Natural killer cell (primary cell): ENCODE measurements around the gene BCAS3. TPM values are rescaled to one million over a fixed set of nuclear protein-coding genes. Genes with fewer than 3 reads are reported as not detected.

Experiments
- ATAC-seq, 3 donors: fragments of 150-1000 bp in 2 of 3; fragments of 200-7000 bp in 1 of 3; cut with Tn5 transposase; 1 replicate in 1 of 3; 2 replicates in 2 of 3; pipeline ENCODE4 v1.10.0; 2021; ENCODE audit warnings: mild to moderate bottlenecking in 2 of 3, moderate library complexity in 2 of 3
- DNase-seq, 2 donors: peaks; one replicate each; pipeline versions ENCODE4 v3.0.0 to v3.0.0-alpha.2; 2013 to 2021; ENCODE audit warnings: mixed read lengths in 1 of 2
- H3K27ac ChIP-seq: one replicate; pipeline ENCODE4 v1.5.1; 2013; ENCODE audit warnings: mild to moderate bottlenecking, low read length
- H3K27me3 ChIP-seq: one replicate; pipeline ENCODE4 v1.6.1; 2013; ENCODE audit warnings: low read length; ENCODE audit not compliant: control insufficient read depth, insufficient read depth
- H3K36me3 ChIP-seq: one replicate; pipeline ENCODE4 v1.6.1; 2013; ENCODE audit warnings: low read length; ENCODE audit not compliant: control insufficient read depth, insufficient read depth
- H3K4me1 ChIP-seq: one replicate; pipeline ENCODE4 v1.6.1; 2013; ENCODE audit warnings: low read length; ENCODE audit not compliant: control insufficient read depth, insufficient read depth
- H3K4me3 ChIP-seq: one replicate; pipeline ENCODE4 v1.5.1; 2013; ENCODE audit warnings: low read length
- H3K9me3 ChIP-seq: one replicate; pipeline ENCODE4 v1.6.1; 2013; ENCODE audit warnings: low read length; ENCODE audit not compliant: control insufficient read depth, insufficient read depth
- H3K27ac Mint-ChIP-seq, 2 donors: one replicate each; pipeline ENCODE4 v1.8.0; 2022; ENCODE audit warnings: mild to moderate bottlenecking in 2 of 2, mixed read lengths in 2 of 2, moderate library complexity in 1 of 2
- H3K27me3 Mint-ChIP-seq, 2 donors: one replicate each; pipeline ENCODE4 v1.8.0; 2022; ENCODE audit warnings: low read depth in 2 of 2, mixed read lengths in 2 of 2
- H3K36me3 Mint-ChIP-seq: one replicate; pipeline ENCODE4 v1.8.0; 2022; ENCODE audit warnings: mixed read lengths
- H3K4me1 Mint-ChIP-seq, 2 donors: one replicate each; pipeline ENCODE4 v1.8.0; 2022; ENCODE audit warnings: mixed read lengths in 2 of 2
- H3K4me3 Mint-ChIP-seq: one replicate; pipeline ENCODE4 v1.8.0; 2022; ENCODE audit warnings: mild to moderate bottlenecking, moderate library complexity, mixed read lengths
- H3K9me3 Mint-ChIP-seq, 2 donors: one replicate each; pipeline ENCODE4 v1.8.0; 2022; ENCODE audit warnings: mixed read lengths in 2 of 2
- WGBS: methylation state at CpG from one replicate; pipeline ENCODE4 v1.1.7; 2013; ENCODE audit warnings: missing lambda C conversion rate; ENCODE audit not compliant: insufficient coverage; 5-methylcytosine and 5-hydroxymethylcytosine counted together
- intact Hi-C: fragments of 100-400 bp; cut with micrococcal nuclease; formaldehyde crosslinking; loops from one replicate; pipeline ENCODE4 v1.14.2; 2022
- total RNA-seq, 4 donors: library from RNA; stranded (reverse); fragments of 120-200 nt in 1 of 4; gene quantifications; one replicate each; pipeline versions ENCODE4 v1.2.3 to v1.2.4, GENCODE V29; 2013 to 2022
- TF ChIP-seq, protein P1 (sequence below): fragments of 200-600 bp; IDR thresholded peaks from one replicate; pipeline ENCODE4 v1.8.0; 2022; ENCODE audit warnings: antibody characterized with exemption

BCAS3 gene
- total RNA-seq, 3 donors from 2014 or later (not counting 1 experiment from before 2014, with no cell fraction given) = 60.5 to 87.8 (median 72.0) TPM

GRCh38 chr17:61366076-61366714, 688.5 kb downstream of the BCAS3 start:
- ATAC-seq (no peak), DNase-seq (no peak)
- Histone ChIP-seq H3K36me3 (peaks cover 2% of the 10 kb centered on the region), H3K27ac (no peak overlapping the region), H3K27me3 (no peaks in the 10 kb centered on the region), H3K4me3 (no peak overlapping the region), H3K9me3 (no peaks in the 10 kb centered on the region), H3K4me1 (no peaks in the 10 kb centered on the region)
- Mint-ChIP-seq H3K4me1 (no peaks in the 10 kb centered on the region), H3K36me3 (no peaks in the 10 kb centered on the region), H3K9me3 (no peaks in the 10 kb centered on the region), H3K27me3 (no peaks in the 10 kb centered on the region), H3K4me3 (no peak overlapping the region), H3K27ac (no peak overlapping the region)
- 93% methylated on average over 8 of the region's 8 CpGs for WGBS
- intact Hi-C loops = no loop called here
- TF ChIP-seq, protein P1, sequence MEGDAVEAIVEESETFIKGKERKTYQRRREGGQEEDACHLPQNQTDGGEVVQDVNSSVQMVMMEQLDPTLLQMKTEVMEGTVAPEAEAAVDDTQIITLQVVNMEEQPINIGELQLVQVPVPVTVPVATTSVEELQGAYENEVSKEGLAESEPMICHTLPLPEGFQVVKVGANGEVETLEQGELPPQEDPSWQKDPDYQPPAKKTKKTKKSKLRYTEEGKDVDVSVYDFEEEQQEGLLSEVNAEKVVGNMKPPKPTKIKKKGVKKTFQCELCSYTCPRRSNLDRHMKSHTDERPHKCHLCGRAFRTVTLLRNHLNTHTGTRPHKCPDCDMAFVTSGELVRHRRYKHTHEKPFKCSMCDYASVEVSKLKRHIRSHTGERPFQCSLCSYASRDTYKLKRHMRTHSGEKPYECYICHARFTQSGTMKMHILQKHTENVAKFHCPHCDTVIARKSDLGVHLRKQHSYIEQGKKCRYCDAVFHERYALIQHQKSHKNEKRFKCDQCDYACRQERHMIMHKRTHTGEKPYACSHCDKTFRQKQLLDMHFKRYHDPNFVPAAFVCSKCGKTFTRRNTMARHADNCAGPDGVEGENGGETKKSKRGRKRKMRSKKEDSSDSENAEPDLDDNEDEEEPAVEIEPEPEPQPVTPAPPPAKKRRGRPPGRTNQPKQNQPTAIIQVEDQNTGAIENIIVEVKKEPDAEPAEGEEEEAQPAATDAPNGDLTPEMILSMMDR = no peak

DNA sequence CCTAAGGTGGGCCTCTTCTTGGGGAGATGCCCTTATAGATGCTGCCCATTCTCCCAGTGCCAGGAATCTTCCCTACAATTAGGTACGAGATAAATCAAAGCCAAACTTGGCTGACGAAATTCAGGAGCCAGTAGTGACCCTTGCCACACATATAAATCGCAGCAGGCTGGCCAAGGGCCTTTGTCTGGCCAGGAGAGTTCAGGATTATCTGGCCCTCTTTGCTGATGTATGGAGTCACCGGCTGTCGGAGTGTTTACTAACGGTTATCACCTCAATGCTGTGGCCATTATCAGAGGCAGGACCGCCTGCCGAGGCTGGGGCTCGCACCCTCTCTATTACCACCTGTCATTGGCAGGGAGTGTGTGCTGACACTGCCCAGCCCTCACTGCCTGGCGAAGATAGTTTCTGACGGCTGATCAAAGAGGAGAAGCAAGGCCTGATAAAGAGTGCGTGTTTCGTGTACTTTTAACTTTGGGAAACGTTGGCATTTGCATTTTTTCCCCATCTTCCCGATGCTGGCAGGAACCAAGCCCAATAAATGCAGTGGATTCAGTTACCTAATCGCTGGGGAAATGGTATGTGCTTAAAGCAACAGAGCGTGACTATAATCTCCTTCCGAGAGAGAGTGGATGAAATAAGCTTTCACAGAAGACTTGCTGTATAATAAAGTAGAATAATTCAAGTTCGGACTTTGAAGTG, 689.2 kb downstream of the BCAS3 start:
- ATAC-seq (no peak), DNase-seq (no peak)
- H3K4me3 ChIP-seq = no peak overlapping the region
- Mint-ChIP-seq H3K27me3 (no peaks in the 10 kb centered on the region), H3K36me3 (no peaks in the 10 kb centered on the region), H3K4me1 (no peaks in the 10 kb centered on the region), H3K4me3 (no peak overlapping the region), H3K9me3 (no peaks in the 10 kb centered on the region), H3K27ac (no peak overlapping the region)
- H3K9me3 ChIP-seq = no peaks in the 10 kb centered on the region
- no peaks in the 10 kb centered on the region for H3K27me3 ChIP-seq
- no peaks in the 10 kb centered on the region for H3K4me1 ChIP-seq
- intact Hi-C loops = no loop called here
- TF ChIP-seq, protein P1 = no peak
- H3K36me3 ChIP-seq = peaks cover 2% of the 10 kb centered on the region
- 86% methylated on average over 19 of the region's 19 CpGs for WGBS
- H3K27ac ChIP-seq = no peak overlapping the region

DNA sequence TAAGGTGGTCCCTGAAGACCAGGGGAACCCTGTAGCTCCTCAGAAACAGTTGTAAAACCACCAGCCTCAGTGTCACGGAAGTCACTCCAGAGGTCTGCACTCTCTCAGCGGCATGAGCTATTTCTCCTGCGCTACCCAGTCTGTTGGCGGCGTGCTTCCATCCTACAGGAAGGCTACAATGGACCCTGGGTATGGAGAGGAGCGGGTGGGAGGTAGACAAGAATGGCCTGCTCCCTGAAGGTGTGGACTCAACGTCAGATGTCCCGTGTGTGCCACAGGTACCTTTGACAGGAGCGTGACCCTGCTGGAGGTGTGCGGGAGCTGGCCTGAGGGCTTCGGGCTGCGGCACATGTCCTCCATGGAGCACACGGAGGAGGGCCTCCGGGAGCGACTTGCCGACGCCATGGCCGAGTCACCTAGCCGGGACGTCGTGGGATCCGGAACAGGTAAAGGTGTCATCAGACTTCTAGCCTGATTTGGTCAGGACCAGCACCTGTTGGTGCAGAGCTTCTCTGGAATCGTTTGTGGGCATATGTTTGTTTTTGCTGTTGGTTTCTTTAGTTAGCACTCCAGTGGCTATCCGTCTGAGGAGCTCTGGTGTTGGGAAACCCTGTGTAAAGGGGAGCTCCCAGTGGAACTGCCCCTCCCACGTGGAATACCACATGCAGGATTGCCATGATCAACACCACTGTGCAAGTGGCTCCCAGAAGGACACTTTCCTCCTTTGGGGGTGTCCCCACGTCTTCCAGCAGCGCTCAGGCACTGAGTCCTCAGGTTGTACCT, 690.6 kb downstream of the BCAS3 start:
- Histone ChIP-seq H3K4me1 (no peaks in the 10 kb centered on the region), H3K27ac (no peak overlapping the region), H3K36me3 (peaks cover 2% of the 10 kb centered on the region), H3K9me3 (no peaks in the 10 kb centered on the region), H3K27me3 (no peaks in the 10 kb centered on the region), H3K4me3 (no peak overlapping the region)
- no peaks in the 10 kb centered on the region for H3K9me3 Mint-ChIP-seq
- no peak overlapping the region for H3K27ac Mint-ChIP-seq
- no peak overlapping the region for H3K4me3 Mint-ChIP-seq
- intact Hi-C loops = no loop called here
- no peaks in the 10 kb centered on the region for H3K36me3 Mint-ChIP-seq
- H3K27me3 Mint-ChIP-seq = no peaks in the 10 kb centered on the region
- H3K4me1 Mint-ChIP-seq = no peaks in the 10 kb centered on the region
- ATAC-seq = no peak
- no peak for DNase-seq
- 93% methylated on average over 27 of the region's 27 CpGs for WGBS
- TF ChIP-seq, protein P1 = no peak
